ENCODE results near the gene INHBE. TPM values are rescaled to one million over a fixed set of nuclear protein-coding genes. Genes with fewer than 3 reads are reported as not detected.
"Not testable (repeated sequence)": the region's sequence is repeated elsewhere in the genome, so short reads cannot be mapped to it uniquely, and the experiment has no call there.

INHBE gene
- total RNA-seq, 1 donor from 2014 or later, result 1.2 TPM

GRCh38 chr12:57434517-57435223 lies 20.4 kb upstream of the INHBE start, which contains the start of gene INHBC:
TSS of gene INHBC (plus strand) at chr12:57434784. CDS start at chr12:57434887, 103 bp downstream.
- TF ChIP-seq CTCF (IDR thresholded peaks at IDR 0.05; ENCODE audit: unreplicated experiment), result no peak
- DNase-seq (ENCODE audit: low spot score, unreplicated experiment), result no peak
- Mint-ChIP-seq H3K4me1 (ENCODE audit: low read depth) (peaks cover 23% of the 10 kb centered on the region), H3K27me3 (peaks cover 3% of the 10 kb centered on the region), H3K36me3 (ENCODE audit: insufficient read depth) (no peaks in the 10 kb centered on the region), H3K4me3 (ENCODE audit: low read depth) (no peak within 1 kb of the TSS), H3K9me3 (ENCODE audit: low read depth) (no peaks in the 10 kb centered on the region), H3K27ac (peak within 1 kb of the TSS; percentile 10)

GRCh38 chr12:57435293-57435692 lies 19.8 kb upstream of the INHBE start:
- Mint-ChIP-seq H3K27ac (peak overlapping the region; percentile 10), H3K4me1 (ENCODE audit: low read depth) (peaks cover 18% of the 10 kb centered on the region), H3K36me3 (ENCODE audit: insufficient read depth) (no peaks in the 10 kb centered on the region), H3K4me3 (ENCODE audit: low read depth) (no peak overlapping the region), H3K27me3 (peaks cover 3% of the 10 kb centered on the region), H3K9me3 (ENCODE audit: low read depth) (no peaks in the 10 kb centered on the region)
- TF ChIP-seq CTCF (IDR thresholded peaks at IDR 0.05; ENCODE audit: unreplicated experiment), result no peak
- DNase-seq (ENCODE audit: low spot score, unreplicated experiment), result no peak

- H3K4me1 Mint-ChIP-seq (ENCODE audit: low read depth), result peaks cover 8% of the 10 kb centered on the region
- DNase-seq (ENCODE audit: low spot score, unreplicated experiment), result no peak
- no peaks in the 10 kb centered on the region for H3K9me3 Mint-ChIP-seq (ENCODE audit: low read depth)
- TF ChIP-seq CTCF (IDR thresholded peaks at IDR 0.05; ENCODE audit: unreplicated experiment), result no peak
- peaks cover 3% of the 10 kb centered on the region for H3K27me3 Mint-ChIP-seq
- no peak overlapping the region for H3K4me3 Mint-ChIP-seq (ENCODE audit: low read depth)
- no peak overlapping the region for H3K27ac Mint-ChIP-seq
- no peaks in the 10 kb centered on the region for H3K36me3 Mint-ChIP-seq (ENCODE audit: insufficient read depth)
These were observed 16.7 kb upstream of the INHBE start for GRCh38 chr12:57438400-57438799.

GRCh38 chr12:57439762-57440266 lies 15.3 kb upstream of the INHBE start:
- DNase-seq (ENCODE audit: low spot score, unreplicated experiment), result no peak
- H3K4me3 Mint-ChIP-seq (ENCODE audit: low read depth), result no peak overlapping the region
- no peak for TF ChIP-seq CTCF (IDR thresholded peaks at IDR 0.05; ENCODE audit: unreplicated experiment)

GRCh38 chr12:57441393-57441792 lies 13.7 kb upstream of the INHBE start:
- not testable (repeated sequence) for H3K9me3 Mint-ChIP-seq (ENCODE audit: low read depth); H3K4me1 Mint-ChIP-seq (ENCODE audit: low read depth); H3K27me3 Mint-ChIP-seq; H3K27ac Mint-ChIP-seq; DNase-seq (ENCODE audit: low spot score, unreplicated experiment); H3K4me3 Mint-ChIP-seq (ENCODE audit: low read depth); H3K36me3 Mint-ChIP-seq (ENCODE audit: insufficient read depth)

More at GRCh38 chr12:57439762-57440266, 15.3 kb upstream of the INHBE start:
- Mint-ChIP-seq H3K36me3 (ENCODE audit: insufficient read depth) (no peaks in the 10 kb centered on the region), H3K27me3 (peaks cover 3% of the 10 kb centered on the region), H3K27ac (no peak overlapping the region), H3K9me3 (ENCODE audit: low read depth) (no peaks in the 10 kb centered on the region), H3K4me1 (ENCODE audit: low read depth) (peaks cover 4% of the 10 kb centered on the region)
